Limb (tissue), 2 donors: ENCODE results near the gene B4GALT4.
"Not testable (repeated sequence)": the region's sequence is repeated elsewhere in the genome, so short reads cannot be mapped to it uniquely, and the experiment has no call there.

ENCODE experiments used
- DNase-seq, 2 donors: peaks; one replicate each; pipeline ENCODE4 v3.0.0-alpha.2; 2016; ENCODE audit errors: extremely low spot score in 2 of 2

Gene B4GALT4

GRCh38 chr3:119240591-119241434 is at the start of gene B4GALT4:
Gene B4GALT4, minus strand, starts transcription at chr3:119240878. Its CDS starts 10,779 bp downstream, at chr3:119230099.
- DNase-seq = peak; percentile 80 to 89

- DNase-seq = no peak
Observed at GRCh38 chr3:119289404-119289770, 48.7 kb upstream of the B4GALT4 start.

- no peak for DNase-seq
Observed at GRCh38 chr3:119288669-119289403, 48.2 kb upstream of the B4GALT4 start.

GRCh38 chr3:119279584-119280243 is 39.0 kb upstream of the B4GALT4 start:
- DNase-seq = no peak

- DNase-seq = no peak
Observed at GRCh38 chr3:119279101-119279554, 38.5 kb upstream of the B4GALT4 start.

- DNase-seq = no peak
Observed at GRCh38 chr3:119276680-119277079, 36.0 kb upstream of the B4GALT4 start.

GRCh38 chr3:119270212-119270611 is 29.5 kb upstream of the B4GALT4 start:
- DNase-seq = not testable (repeated sequence)

GRCh38 chr3:119261055-119261454 is 20.4 kb upstream of the B4GALT4 start:
- DNase-seq = no peak

- no peak for DNase-seq
Observed at GRCh38 chr3:119259821-119260220, 19.1 kb upstream of the B4GALT4 start.

GRCh38 chr3:119258915-119259314 is 18.2 kb upstream of the B4GALT4 start:
- peak in 1 of 2 donors; percentile 40 for DNase-seq

GRCh38 chr3:119257654-119258410 is 17.2 kb upstream of the B4GALT4 start:
- DNase-seq = no peak

- DNase-seq = no peak
Observed at GRCh38 chr3:119257111-119257510, 16.4 kb upstream of the B4GALT4 start.

- no peak for DNase-seq
Observed at GRCh38 chr3:119255214-119255613, 14.5 kb upstream of the B4GALT4 start.

- DNase-seq = no peak
Observed at GRCh38 chr3:119245778-119246177, 5.1 kb upstream of the B4GALT4 start.

- DNase-seq = no peak
Observed at GRCh38 chr3:119243712-119244111, 3.0 kb upstream of the B4GALT4 start.

GRCh38 chr3:119243058-119243529 is 2.4 kb upstream of the B4GALT4 start:
- not testable (repeated sequence) for DNase-seq

- DNase-seq = not testable (repeated sequence)
Observed at GRCh38 chr3:119242387-119243057, 1.8 kb upstream of the B4GALT4 start.

- peak; percentile 18 to 44 for DNase-seq
Observed at GRCh38 chr3:119240101-119240590, 532 bp downstream of the B4GALT4 start.

GRCh38 chr3:119239206-119239820 is 1.4 kb downstream of the B4GALT4 start:
- no peak for DNase-seq

GRCh38 chr3:119238363-119238762 is 2.3 kb downstream of the B4GALT4 start:
- DNase-seq = no peak
